Mesendoderm (in vitro differentiated cells): Measurements from ENCODE around the gene MTF2.

Experiments
- DNase-seq: peaks from one replicate; pipeline ENCODE4 v3.0.0; 2013
- H2AK5ac ChIP-seq: 2 replicates; pipeline ENCODE4 v1.6.1; 2013; ENCODE audit warnings: low read length, inconsistent platforms
- H2BK120ac ChIP-seq: 2 replicates; pipeline ENCODE4 v1.6.1; 2013; ENCODE audit warnings: low read depth, mild to moderate bottlenecking, low read length, moderate library complexity, mixed read lengths
- H2BK15ac ChIP-seq: replicated peaks from 2 replicates; pipeline ENCODE4 v1.6.1; 2013; ENCODE audit warnings: low read depth, mild to moderate bottlenecking, moderate library complexity
- H2BK5ac ChIP-seq: 2 replicates; pipeline ENCODE4 v1.6.1; 2013; ENCODE audit warnings: low read length, inconsistent platforms
- H3K18ac ChIP-seq: 2 replicates; pipeline ENCODE4 v1.6.1; 2013; ENCODE audit warnings: mild to moderate bottlenecking, low read length, mixed read lengths
- H3K23ac ChIP-seq: one replicate; pipeline ENCODE4 v1.6.1; 2013; ENCODE audit warnings: low read length
- H3K27ac ChIP-seq: 2 replicates; pipeline ENCODE4 v1.5.1; 2013; ENCODE audit warnings: low read depth, mild to moderate bottlenecking, inconsistent platforms, low read length, moderate library complexity
- H3K27me3 ChIP-seq: 2 replicates; pipeline ENCODE4 v1.6.1; 2013; ENCODE audit warnings: low read length, control low read depth, mild to moderate bottlenecking, inconsistent platforms; ENCODE audit not compliant: insufficient read depth, poor library complexity
- H3K36me3 ChIP-seq: 2 replicates; pipeline ENCODE4 v1.6.1; 2013; ENCODE audit warnings: low read length, inconsistent platforms; ENCODE audit not compliant: control insufficient read depth, insufficient read depth
- H3K4ac ChIP-seq: one replicate; pipeline ENCODE4 v1.6.1; 2013; ENCODE audit warnings: low read depth, mild to moderate bottlenecking, low read length, moderate library complexity
- H3K4me1 ChIP-seq: 2 replicates; pipeline ENCODE4 v1.6.1; 2013; ENCODE audit warnings: low read depth, low read length, inconsistent platforms; ENCODE audit not compliant: control insufficient read depth
- H3K4me2 ChIP-seq: 2 replicates; pipeline ENCODE4 v1.6.1; 2013; ENCODE audit warnings: low read length
- H3K4me3 ChIP-seq: 2 replicates; pipeline ENCODE4 v1.5.1; 2013; ENCODE audit warnings: mild to moderate bottlenecking, low read length
- H3K56ac ChIP-seq: one replicate; pipeline ENCODE4 v1.6.1; 2013; ENCODE audit warnings: low read length
- H3K79me1 ChIP-seq: 2 replicates; pipeline ENCODE4 v1.6.1; 2013; ENCODE audit warnings: low read length, inconsistent platforms
- H3K79me2 ChIP-seq: 2 replicates; pipeline ENCODE4 v1.6.1; 2013; ENCODE audit warnings: mild to moderate bottlenecking, low read length; ENCODE audit not compliant: control insufficient read depth, insufficient read depth
- H3K9ac ChIP-seq: 2 replicates; pipeline ENCODE4 v1.6.1; 2013; ENCODE audit warnings: low read length, inconsistent platforms
- H4K5ac ChIP-seq: one replicate; pipeline ENCODE4 v1.6.1; 2013; ENCODE audit warnings: low read length
- H4K8ac ChIP-seq: one replicate; pipeline ENCODE4 v1.6.1; 2013; ENCODE audit warnings: low read depth, mild to moderate bottlenecking, control low read depth, low read length, moderate library complexity
- WGBS: extraction: QIAGEN DNeasy Blood & Tissue Kit; methylation state at CpG from one replicate; pipeline ENCODE4 v1.1.7; 2013; ENCODE audit warnings: low lambda C conversion rate, missing lambda C conversion rate; ENCODE audit not compliant: insufficient coverage; ENCODE audit errors: extremely low coverage; 5-methylcytosine and 5-hydroxymethylcytosine counted together

MTF2 gene

GRCh38 chr1:93079685-93080141 lies 630 bp downstream of the MTF2 start:
- Histone ChIP-seq H3K4me2 (peak overlapping the region; percentile 15), H4K5ac (no peak overlapping the region), H3K36me3 (no peaks in the 10 kb centered on the region), H3K18ac (peak overlapping the region; percentile 97), H3K27ac (peak overlapping the region; percentile 95), H3K4ac (peak overlapping the region; percentile 98), H4K8ac (no peak overlapping the region), H3K4me1 (no peaks in the 10 kb centered on the region), H3K23ac (peak overlapping the region; percentile 99), H3K56ac (peak overlapping the region; percentile 100), H3K27me3 (no peaks in the 10 kb centered on the region), H3K4me3 (peak overlapping the region; percentile 81), H2AK5ac (peak overlapping the region; percentile 95), H3K79me1 (peaks cover 1% of the 10 kb centered on the region), H3K9ac (peak overlapping the region; percentile 100), H2BK5ac (peak overlapping the region; percentile 99), H2BK120ac (peak overlapping the region; percentile 19), H2BK15ac (no peak overlapping the region), H3K79me2 (peaks cover 49% of the 10 kb centered on the region)
- WGBS: no CpG with 5 or more reads among the region's 13 CpGs
- peak; percentile 58 for DNase-seq

- Histone ChIP-seq H3K4me2 (peak overlapping the region; percentile 65), H3K23ac (no peak overlapping the region), H2BK15ac (no peak overlapping the region), H2AK5ac (no peak overlapping the region), H3K27ac (peak overlapping the region; percentile 95), H3K79me1 (peaks cover 1% of the 10 kb centered on the region), H3K27me3 (no peaks in the 10 kb centered on the region), H3K36me3 (no peaks in the 10 kb centered on the region), H3K18ac (peak overlapping the region; percentile 97), H4K8ac (no peak overlapping the region), H3K56ac (peak overlapping the region; percentile 100), H3K4ac (no peak overlapping the region), H3K79me2 (peaks cover 51% of the 10 kb centered on the region), H3K9ac (peak overlapping the region; percentile 100), H2BK5ac (no peak overlapping the region), H2BK120ac (no peak overlapping the region), H4K5ac (no peak overlapping the region), H3K4me3 (peak overlapping the region; percentile 81), H3K4me1 (no peaks in the 10 kb centered on the region)
- WGBS: no CpG with 5 or more reads among the region's 5 CpGs
- peak; percentile 80 for DNase-seq
Observed at GRCh38 chr1:93080179-93080823, 1.2 kb downstream of the MTF2 start.

- Histone ChIP-seq H2AK5ac (no peak overlapping the region), H3K4me3 (no peak overlapping the region), H2BK5ac (no peak overlapping the region), H3K4ac (no peak overlapping the region), H3K27me3 (no peaks in the 10 kb centered on the region), H3K4me2 (no peak overlapping the region), H3K56ac (no peak overlapping the region), H3K79me1 (peaks cover 1% of the 10 kb centered on the region), H4K5ac (no peak overlapping the region), H4K8ac (no peak overlapping the region), H3K27ac (no peak overlapping the region), H2BK15ac (no peak overlapping the region), H3K36me3 (peaks cover 2% of the 10 kb centered on the region), H3K23ac (no peak overlapping the region), H3K4me1 (no peaks in the 10 kb centered on the region), H3K9ac (no peak overlapping the region), H3K18ac (no peak overlapping the region), H3K79me2 (peaks cover 66% of the 10 kb centered on the region), H2BK120ac (no peak overlapping the region)
- DNase-seq: no peak
Observed at GRCh38 chr1:93081716-93082115, 2.6 kb downstream of the MTF2 start.

GRCh38 chr1:93082313-93082712 lies 3.2 kb downstream of the MTF2 start:
- H3K27me3 ChIP-seq: no peaks in the 10 kb centered on the region
- no peak overlapping the region for H4K8ac ChIP-seq
- H3K4me1 ChIP-seq: no peaks in the 10 kb centered on the region
- H2BK5ac ChIP-seq: no peak overlapping the region
- no peak overlapping the region for H3K4ac ChIP-seq
- no peak overlapping the region for H3K9ac ChIP-seq
- no peak overlapping the region for H3K23ac ChIP-seq
- H2BK15ac ChIP-seq: no peak overlapping the region
- H3K56ac ChIP-seq: no peak overlapping the region
- no peak overlapping the region for H2BK120ac ChIP-seq
- no peak overlapping the region for H3K4me3 ChIP-seq
- no peak overlapping the region for H4K5ac ChIP-seq
- H3K4me2 ChIP-seq: no peak overlapping the region
- no peak overlapping the region for H3K18ac ChIP-seq
- peaks cover 2% of the 10 kb centered on the region for H3K36me3 ChIP-seq
- DNase-seq: no peak
- H2AK5ac ChIP-seq: no peak overlapping the region
- no CpG with 5 or more reads among the region's 3 CpGs for WGBS
- H3K27ac ChIP-seq: no peak overlapping the region
- H3K79me1 ChIP-seq: peaks cover 1% of the 10 kb centered on the region
- peaks cover 70% of the 10 kb centered on the region for H3K79me2 ChIP-seq

GRCh38 chr1:93083979-93084378 lies 4.9 kb downstream of the MTF2 start:
- Histone ChIP-seq H2BK15ac (no peak overlapping the region), H3K27ac (no peak overlapping the region), H2BK120ac (no peak overlapping the region), H4K5ac (no peak overlapping the region), H2AK5ac (no peak overlapping the region), H3K4ac (no peak overlapping the region), H3K18ac (no peak overlapping the region), H3K36me3 (peaks cover 2% of the 10 kb centered on the region), H3K9ac (no peak overlapping the region), H3K4me3 (no peak overlapping the region), H3K79me2 (peaks cover 83% of the 10 kb centered on the region), H3K4me2 (no peak overlapping the region), H3K56ac (no peak overlapping the region), H4K8ac (no peak overlapping the region), H3K23ac (no peak overlapping the region), H3K27me3 (no peaks in the 10 kb centered on the region), H3K79me1 (peaks cover 1% of the 10 kb centered on the region), H3K4me1 (no peaks in the 10 kb centered on the region), H2BK5ac (no peak overlapping the region)
- WGBS: no CpG with 5 or more reads among the region's 2 CpGs
- no peak for DNase-seq

- Histone ChIP-seq H4K8ac (no peak overlapping the region), H3K27me3 (no peaks in the 10 kb centered on the region), H3K4me1 (no peaks in the 10 kb centered on the region), H2AK5ac (no peak overlapping the region), H2BK5ac (no peak overlapping the region), H3K36me3 (peaks cover 2% of the 10 kb centered on the region), H3K9ac (no peak overlapping the region), H3K56ac (no peak overlapping the region), H4K5ac (no peak overlapping the region), H3K79me1 (no peaks in the 10 kb centered on the region), H3K79me2 (peaks cover 78% of the 10 kb centered on the region), H3K18ac (no peak overlapping the region), H2BK120ac (no peak overlapping the region), H3K27ac (no peak overlapping the region), H3K4me2 (no peak overlapping the region), H3K4me3 (no peak overlapping the region), H2BK15ac (no peak overlapping the region), H3K4ac (no peak overlapping the region), H3K23ac (no peak overlapping the region)
- WGBS: no CpG with 5 or more reads among the region's 2 CpGs
- no peak for DNase-seq
Observed at GRCh38 chr1:93087532-93087931, 8.4 kb downstream of the MTF2 start.
